IMR-90 (cell line): ENCODE results near the gene MARCHF6. TPM values are rescaled to one million over a fixed set of nuclear protein-coding genes. Genes with fewer than 3 reads are reported as not detected.

Source experiments
- ATAC-seq: fragments of 200-7000 bp; cut with Tn5 transposase; 2 replicates; pipeline ENCODE4 v1.9.1; 2020; ENCODE audit warnings: low read depth, mild to moderate bottlenecking, moderate library complexity
- BruUV-seq: library from RNA; stranded (reverse); fragments of 400-500 nt; replicated peaks from 2 replicates; lab custom pipeline; 2021; lab: Mats Ljungman, UMichigan
- CTCF ChIA-PET: fragments of 300-600 bp; formaldehyde crosslinking; extraction: SDS; loops from one replicate; lab custom pipeline; 2021; ENCODE audit warnings: antibody characterized with exemption; lab: Yijun Ruan, JAX
- POLR2A ChIA-PET: fragments of 300-600 bp; sonication (Branson Sonifier 250); formaldehyde crosslinking; loops from one replicate; lab custom pipeline; 2022; ENCODE audit warnings: antibody characterized with exemption; ENCODE audit not compliant: unreplicated experiment; lab: Charles Lee
- DNase-seq: peaks from one replicate; pipeline ENCODE4 v3.0.0; 2013
- H2AFZ ChIP-seq: replicated peaks from 2 replicates; pipeline ENCODE3; 2013; ENCODE audit warnings: low read length, mild to moderate bottlenecking; ENCODE audit not compliant: poor library complexity
- H2AK5ac ChIP-seq: 2 replicates; pipeline ENCODE4 v1.6.1; 2013; ENCODE audit warnings: low read depth, low read length, inconsistent platforms
- H2AK9ac ChIP-seq: replicated peaks from 2 replicates; pipeline ENCODE3; 2013; ENCODE audit warnings: mild to moderate bottlenecking, low read depth, low read length, moderate library complexity; ENCODE audit not compliant: poor library complexity
- H2BK120ac ChIP-seq: 2 replicates; pipeline ENCODE4 v1.6.1; 2013; ENCODE audit warnings: low read depth, low read length, inconsistent platforms
- H2BK15ac ChIP-seq: 3 replicates; pipeline ENCODE4 v1.6.1; 2013; ENCODE audit warnings: low read depth, low read length, inconsistent platforms
- H2BK20ac ChIP-seq: 2 replicates; pipeline ENCODE4 v1.6.1; 2013; ENCODE audit warnings: low read depth, mild to moderate bottlenecking, inconsistent platforms, low read length, moderate library complexity
- H2BK5ac ChIP-seq: 2 replicates; pipeline ENCODE4 v1.6.1; 2013; ENCODE audit warnings: mild to moderate bottlenecking, low read depth, low read length, inconsistent platforms; ENCODE audit not compliant: poor library complexity, severe bottlenecking
- H3K14ac ChIP-seq: replicated peaks from 2 replicates; pipeline ENCODE4 v1.6.1; 2013; ENCODE audit warnings: low read depth, low read length, inconsistent platforms
- H3K18ac ChIP-seq: 2 replicates; pipeline ENCODE4 v1.6.1; 2013; ENCODE audit warnings: low read depth, low read length, control low read depth
- H3K23ac ChIP-seq: 2 replicates; pipeline ENCODE4 v1.6.1; 2013; ENCODE audit warnings: low read depth, low read length, inconsistent platforms
- H3K27ac ChIP-seq: 2 replicates; pipeline ENCODE4 v1.5.1; 2013; ENCODE audit warnings: mild to moderate bottlenecking, control low read depth, low read length; ENCODE audit not compliant: insufficient read depth
- H3K27me3 ChIP-seq: 2 replicates; pipeline ENCODE4 v1.6.1; 2013; ENCODE audit warnings: low read length; ENCODE audit not compliant: control insufficient read depth, insufficient read depth
- H3K36me3 ChIP-seq: 2 replicates; pipeline ENCODE4 v1.6.1; 2013; ENCODE audit warnings: low read length, mixed read lengths; ENCODE audit not compliant: control insufficient read depth, insufficient read depth
- H3K4ac ChIP-seq: 2 replicates; pipeline ENCODE4 v1.6.1; 2013; ENCODE audit warnings: low read depth, low read length, inconsistent platforms
- H3K4me1 ChIP-seq: 2 replicates; pipeline ENCODE4 v1.6.1; 2013; ENCODE audit warnings: low read length, mixed read lengths; ENCODE audit not compliant: control insufficient read depth, insufficient read depth
- H3K4me2 ChIP-seq: 2 replicates; pipeline ENCODE4 v1.6.1; 2013; ENCODE audit warnings: low read depth, mild to moderate bottlenecking, control low read depth, low read length, moderate library complexity
- H3K4me3 ChIP-seq: 2 replicates; pipeline ENCODE4 v1.5.1; 2013; ENCODE audit warnings: low read depth, mild to moderate bottlenecking, control low read depth, low read length, moderate library complexity; ENCODE audit not compliant: insufficient read depth
- H3K56ac ChIP-seq: 2 replicates; pipeline ENCODE4 v1.6.1; 2013; ENCODE audit warnings: low read length, inconsistent platforms; ENCODE audit not compliant: insufficient read depth; ENCODE audit errors: extremely low read depth
- H3K79me1 ChIP-seq, 2 experiments: 2 replicates each; pipeline ENCODE4 v1.6.1; 2013; ENCODE audit warnings: low read length in 2 of 2, inconsistent platforms in 1 of 2, low read depth in 1 of 2
- H3K9ac ChIP-seq: 2 replicates; pipeline ENCODE4 v1.6.1; 2013; ENCODE audit warnings: low read depth, low read length, control low read depth
- H3K9me1 ChIP-seq: 2 replicates; pipeline ENCODE4 v1.6.1; 2013; ENCODE audit warnings: low read length, inconsistent platforms; ENCODE audit not compliant: insufficient read depth
- H3K9me3 ChIP-seq: 2 replicates; pipeline ENCODE4 v1.6.1; 2013; ENCODE audit warnings: low read length; ENCODE audit not compliant: control insufficient read depth, insufficient read depth
- H4K20me1 ChIP-seq: 2 replicates; pipeline ENCODE4 v1.6.1; 2013; ENCODE audit warnings: low read length, inconsistent platforms; ENCODE audit not compliant: insufficient read depth
- H4K5ac ChIP-seq: 2 replicates; pipeline ENCODE4 v1.6.1; 2013; ENCODE audit warnings: mild to moderate bottlenecking, low read depth, low read length, control low read depth
- H4K8ac ChIP-seq, 2 experiments: 2 replicates each; pipeline ENCODE4 v1.6.1; 2013; ENCODE audit warnings: low read depth in 2 of 2, low read length in 2 of 2, control low read depth in 1 of 2, inconsistent platforms in 1 of 2
- H4K91ac ChIP-seq: 2 replicates; pipeline ENCODE4 v1.6.1; 2013; ENCODE audit warnings: low read depth, low read length, inconsistent platforms; ENCODE audit not compliant: insufficient read depth
- NFE2L2 ChIP-seq: fragments of 150-350 bp; IDR thresholded peaks from 2 replicates; pipeline ENCODE4 v1.6.1; 2016; ENCODE audit warnings: low read depth, mild to moderate bottlenecking, low read length
- RAD21 ChIP-seq: IDR thresholded peaks from 2 replicates; pipeline ENCODE4 v1.6.1; 2012; ENCODE audit warnings: low read length, improper control_type of control experiment
- WGBS, 2 experiments: methylation state at CpG; one replicate each; pipeline versions ENCODE4 v1.1.5 to v1.1.7; 2013; ENCODE audit warnings: missing lambda C conversion rate in 2 of 2; ENCODE audit not compliant: insufficient read length in 1 of 2; ENCODE audit errors: extremely low coverage in 2 of 2; 5-methylcytosine and 5-hydroxymethylcytosine counted together
- dilution Hi-C: fragments of 300-500 bp; cut with HindIII; formaldehyde crosslinking; loops from one replicate; pipeline ENCODE4 v1.14.3; 2018; ENCODE audit warnings: low sequenced_read_pairs; ENCODE audit not compliant: unreplicated experiment
- in situ Hi-C: fragments of 300-500 bp; cut with MboI; formaldehyde crosslinking; loops from 3 replicates; pipeline ENCODE4 v1.14.3; 2019; ENCODE audit warnings: low sequenced_read_pairs, inconsistent platforms, mixed read lengths
- intact Hi-C: fragments of 100-400 bp; cut with micrococcal nuclease; formaldehyde crosslinking; loops from 2 replicates; pipeline ENCODE4 v1.10.0; 2022
- polyA plus RNA-seq, 3 experiments: library from polyadenylated mRNA; depleted of rRNA; stranded (reverse); fragments of >200 nt; gene quantifications; 2 replicates each; pipeline ENCODE4 v1.2.3, GENCODE V29; 2012; ENCODE audit warnings: low replicate concordance in 1 of 3
- total RNA-seq: library from RNA; depleted of rRNA; stranded (reverse); fragments of >200 nt; gene quantifications from 2 replicates; pipeline ENCODE4 v1.2.3, GENCODE V29; 2012

Gene MARCHF6
- total and polyA plus RNA-seq, 2 of the 4 experiments (the other 2 are of a cell fraction) = 55.2 to 62.6 TPM

DNA sequence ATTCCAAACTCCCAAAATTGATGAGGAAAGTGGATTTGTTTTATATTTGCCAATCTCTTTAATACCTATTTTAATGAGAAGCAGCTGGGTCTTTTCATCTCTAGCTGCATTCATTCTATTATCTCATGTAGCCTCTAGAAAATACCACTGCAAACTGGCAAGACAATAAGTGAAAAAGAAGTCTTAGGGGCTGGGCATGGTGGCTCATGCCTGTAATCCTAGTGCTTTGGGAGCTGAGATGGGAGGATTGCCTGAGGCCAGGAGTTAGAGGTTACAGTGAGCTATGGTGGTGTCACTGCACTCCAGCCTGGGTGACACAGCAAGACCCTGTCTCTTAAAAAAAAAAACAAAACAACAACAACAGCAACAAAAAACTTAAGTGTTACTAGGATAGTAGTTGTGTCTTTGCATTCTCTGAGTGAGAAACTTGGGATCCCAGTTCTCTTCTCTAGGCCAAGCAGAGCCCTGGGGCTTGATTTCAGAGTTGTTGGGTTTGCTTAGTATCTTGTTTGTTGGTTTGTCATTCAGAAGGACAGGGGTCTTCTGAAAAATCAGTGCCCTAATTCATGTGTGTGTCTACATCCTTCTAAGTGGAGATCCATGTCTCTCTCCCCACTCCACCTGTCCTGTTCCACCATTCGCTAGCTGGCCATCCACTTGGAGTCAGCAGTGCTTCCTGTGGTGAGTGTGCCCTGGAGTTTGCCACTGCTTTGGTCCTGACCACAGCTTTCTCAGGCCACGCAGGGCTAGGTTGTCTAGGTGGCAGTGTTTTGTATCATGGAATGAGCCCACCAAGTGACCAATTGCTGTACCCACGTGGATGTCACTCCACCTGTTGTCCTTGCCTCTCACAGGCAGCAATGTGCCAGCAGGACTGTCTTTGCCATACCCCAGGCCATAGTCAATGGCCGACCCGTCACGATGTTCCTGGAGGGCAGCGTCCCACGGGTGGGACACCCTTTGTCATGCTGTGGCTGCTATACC, 19.5 kb downstream of the MARCHF6 start:
- no peak overlapping the region for H3K56ac ChIP-seq
- peaks cover 22% of the 10 kb centered on the region for H3K9me1 ChIP-seq
- no peak overlapping the region for H2BK15ac ChIP-seq
- peaks cover 28 to 63% of the 10 kb centered on the region in 2 experiments for H3K79me1 ChIP-seq
- no peaks in the 10 kb centered on the region for H3K27me3 ChIP-seq
- no peak overlapping the region for H2BK20ac ChIP-seq
- no peak overlapping the region for H2BK5ac ChIP-seq
- TF ChIP-seq RAD21 (no peak), NFE2L2 (no peak)
- WGBS, 2 experiments = 94% methylated on average over 3 of the region's 8 CpGs; no CpG with 5 or more reads in 1 of the 2 experiments
- H4K5ac ChIP-seq = no peak overlapping the region
- no peak overlapping the region for H3K14ac ChIP-seq
- H4K8ac ChIP-seq = no peak overlapping the region
- H3K4me1 ChIP-seq = peaks cover 5% of the 10 kb centered on the region
- H3K4ac ChIP-seq = no peak overlapping the region
- H4K20me1 ChIP-seq = peaks cover 84% of the 10 kb centered on the region
- H3K27ac ChIP-seq = no peak overlapping the region
- no peak overlapping the region for H3K23ac ChIP-seq
- intact Hi-C loops = no loop called here
- H2AK5ac ChIP-seq = no peak overlapping the region
- DNase-seq = no peak
- POLR2A ChIA-PET = no interaction called here
- no peaks in the 10 kb centered on the region for H3K9me3 ChIP-seq
- dilution Hi-C loops = no loop called here
- ATAC-seq = no peak
- no peak overlapping the region for H2AK9ac ChIP-seq
- in situ Hi-C loops = no loop called here
- H3K36me3 ChIP-seq = peaks cover 6% of the 10 kb centered on the region
- H4K91ac ChIP-seq = no peak overlapping the region
- CTCF ChIA-PET = interaction anchor here (0.6 kb wide), 1 partner anchor 238 kb away, joined by 3 read pairs; no protein-coding TSS in a partner anchor
- H2BK120ac ChIP-seq = no peak overlapping the region
- H3K4me2 ChIP-seq = no peak overlapping the region
- no peak overlapping the region for H3K9ac ChIP-seq
- no peak overlapping the region for H3K18ac ChIP-seq
- BruUV-seq = no TSS peak
- no peak overlapping the region for H2AFZ ChIP-seq
- no peak overlapping the region for H3K4me3 ChIP-seq
